ENCODE measurements around the gene SH3RF3.
A peak's percentile ranks its signal among the peaks of the same experiment; 100 is the strongest.

SH3RF3 gene

DNA sequence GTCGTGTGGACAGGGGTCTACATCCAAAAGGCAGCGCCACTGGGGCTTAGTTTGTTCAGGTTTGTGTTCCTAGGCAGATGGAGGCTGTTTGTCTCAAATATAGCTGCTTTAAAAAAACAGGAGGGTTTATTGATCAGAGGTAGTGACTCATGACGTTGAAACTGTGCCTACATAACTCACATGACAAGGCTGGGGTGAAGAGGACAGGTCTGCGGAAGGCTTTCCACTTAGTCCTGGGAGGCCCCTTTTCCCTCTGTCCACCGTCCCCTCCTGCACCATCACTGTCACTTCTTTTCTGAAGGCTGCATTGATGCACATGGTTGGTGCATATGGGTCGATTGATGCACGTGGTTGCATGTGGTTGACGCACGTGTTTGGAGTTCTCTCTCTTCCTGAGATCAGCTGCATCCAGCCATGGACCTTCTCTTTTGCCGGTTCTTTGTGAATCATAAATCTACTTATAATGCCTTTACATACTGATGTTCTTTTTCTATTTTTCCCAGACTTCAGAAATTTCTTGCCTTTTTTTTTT, 10.9 kb downstream of the SH3RF3 start:
- no peak for DNase-seq

DNA sequence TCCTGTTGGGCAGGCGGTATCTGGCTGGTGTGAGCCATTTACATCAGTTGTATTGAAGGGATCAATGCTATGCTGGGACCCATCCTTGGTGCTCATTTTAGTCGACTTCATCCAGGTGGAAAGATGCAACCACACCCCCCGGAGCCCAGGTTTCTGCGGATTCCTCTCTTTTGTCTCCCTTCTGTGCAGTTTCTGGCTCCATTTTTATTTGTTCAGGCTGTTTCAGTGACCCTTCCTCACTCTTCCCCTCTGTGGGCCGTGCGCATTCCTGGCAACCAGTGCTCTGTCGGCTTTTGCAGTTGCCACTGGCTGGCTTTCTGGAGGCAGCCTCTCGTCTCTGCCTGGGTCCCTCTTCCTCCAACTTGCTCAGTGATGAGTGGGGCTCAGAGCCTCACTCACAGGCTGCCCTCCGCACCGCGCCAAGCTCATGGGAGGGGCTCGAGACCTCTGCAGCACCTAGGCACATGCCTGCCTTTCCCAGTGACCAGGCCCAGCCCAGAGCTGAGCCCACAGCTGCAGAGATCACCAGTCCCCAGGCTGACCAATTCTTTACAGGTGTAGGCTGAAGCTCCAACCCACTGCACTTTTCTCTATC, 12.1 kb downstream of the SH3RF3 start:
- DNase-seq, result no peak

DNA sequence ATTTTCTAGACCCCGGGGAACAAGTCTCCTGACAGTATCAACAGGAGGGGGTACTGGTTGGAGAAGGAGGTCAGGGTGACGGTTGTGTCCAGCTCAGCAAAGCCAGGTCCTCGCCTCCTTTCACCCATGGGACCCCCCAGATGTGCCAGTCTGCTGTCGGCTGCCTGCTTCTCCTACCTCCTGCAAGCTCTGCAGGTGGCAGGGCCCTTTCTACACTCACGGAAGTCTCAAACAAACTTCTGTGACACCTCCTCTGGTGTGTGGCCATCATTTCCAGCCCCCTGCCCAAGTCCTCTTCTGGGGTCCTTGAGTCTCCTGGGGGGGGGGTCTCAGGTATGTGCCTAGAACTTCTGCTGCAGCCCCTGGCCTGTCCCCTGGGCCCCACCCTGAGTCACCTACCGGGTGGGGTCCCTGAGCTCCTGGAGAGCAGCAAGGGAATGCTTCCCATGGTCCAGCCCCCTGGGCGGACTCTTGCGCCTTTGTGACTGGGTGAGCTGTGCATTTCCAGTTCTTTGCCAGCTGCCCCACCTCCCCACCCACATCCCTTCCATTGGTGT, 12.8 kb downstream of the SH3RF3 start:
- DNase-seq, result no peak

- no peak for DNase-seq
Measured at GRCh38 chr2:109142416-109143210, 13.6 kb downstream of the SH3RF3 start.

- DNase-seq, result peak; percentile 8
Measured at GRCh38 chr2:109143214-109144187, 14.5 kb downstream of the SH3RF3 start.

- peak; percentile 48 for DNase-seq
Measured at GRCh38 chr2:109144271-109144670, 15.3 kb downstream of the SH3RF3 start.

DNA sequence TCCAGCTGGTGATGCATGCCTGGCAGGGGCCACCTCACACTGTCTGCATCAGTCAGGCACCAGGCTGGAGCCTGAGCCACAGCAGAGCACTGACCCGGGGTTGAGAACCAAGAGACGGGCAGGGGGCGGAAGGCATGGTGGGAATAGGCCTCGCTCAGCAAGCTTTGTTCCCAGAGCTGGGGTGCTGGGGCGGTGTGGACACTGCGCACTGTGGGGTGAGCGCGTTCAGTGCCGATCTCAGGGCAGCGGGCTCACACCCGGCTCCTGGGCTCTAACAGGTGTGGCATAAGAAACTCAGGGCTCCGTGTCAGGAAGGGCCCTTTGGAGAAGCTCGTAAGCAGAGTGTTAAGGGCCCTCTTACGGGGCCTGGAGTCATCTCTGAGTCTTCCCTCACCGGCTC, 15.7 kb downstream of the SH3RF3 start:
- DNase-seq, result no peak

DNA sequence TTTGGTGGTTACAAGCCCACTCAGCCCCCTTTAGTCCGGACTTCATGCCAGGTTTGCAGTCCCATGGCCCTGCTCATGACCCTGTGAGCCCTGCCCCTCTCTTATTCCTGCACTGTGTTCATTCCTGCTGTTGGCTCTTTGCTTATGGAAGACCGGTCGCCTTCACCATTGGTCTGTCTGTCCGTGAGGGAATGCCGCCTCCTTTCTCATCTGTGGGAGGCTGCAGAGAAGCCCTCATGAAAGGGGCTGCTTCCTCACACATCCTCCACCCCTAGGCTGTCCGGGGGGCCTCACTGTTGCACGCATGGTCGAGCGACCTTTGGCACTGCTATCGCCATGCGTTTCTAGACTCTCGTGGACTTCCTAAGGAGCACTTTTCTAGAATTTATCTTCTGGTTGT, 16.3 kb downstream of the SH3RF3 start:
- no peak for DNase-seq

DNA sequence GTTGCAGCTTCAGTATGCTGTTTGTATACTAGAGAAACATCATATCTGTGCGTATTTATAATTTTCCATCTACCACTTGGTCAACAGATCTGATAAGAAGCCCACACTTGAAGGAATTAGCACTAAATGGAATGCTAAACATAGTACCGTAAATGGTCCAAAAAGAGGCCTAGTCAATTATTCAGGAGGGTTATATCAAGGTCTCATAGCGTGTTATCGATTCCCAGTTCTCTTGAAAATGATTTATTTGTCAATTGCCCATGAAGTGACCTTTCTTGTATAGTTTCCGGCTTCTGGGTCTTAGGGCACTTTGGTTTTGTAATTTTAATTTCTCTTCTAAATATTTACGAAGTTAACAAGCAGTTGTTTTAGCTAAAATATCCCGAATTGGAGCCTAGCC, 18.4 kb downstream of the SH3RF3 start:
- no peak for DNase-seq

- no peak for DNase-seq
Measured at GRCh38 chr2:109148117-109148746, 19.2 kb downstream of the SH3RF3 start.

DNA sequence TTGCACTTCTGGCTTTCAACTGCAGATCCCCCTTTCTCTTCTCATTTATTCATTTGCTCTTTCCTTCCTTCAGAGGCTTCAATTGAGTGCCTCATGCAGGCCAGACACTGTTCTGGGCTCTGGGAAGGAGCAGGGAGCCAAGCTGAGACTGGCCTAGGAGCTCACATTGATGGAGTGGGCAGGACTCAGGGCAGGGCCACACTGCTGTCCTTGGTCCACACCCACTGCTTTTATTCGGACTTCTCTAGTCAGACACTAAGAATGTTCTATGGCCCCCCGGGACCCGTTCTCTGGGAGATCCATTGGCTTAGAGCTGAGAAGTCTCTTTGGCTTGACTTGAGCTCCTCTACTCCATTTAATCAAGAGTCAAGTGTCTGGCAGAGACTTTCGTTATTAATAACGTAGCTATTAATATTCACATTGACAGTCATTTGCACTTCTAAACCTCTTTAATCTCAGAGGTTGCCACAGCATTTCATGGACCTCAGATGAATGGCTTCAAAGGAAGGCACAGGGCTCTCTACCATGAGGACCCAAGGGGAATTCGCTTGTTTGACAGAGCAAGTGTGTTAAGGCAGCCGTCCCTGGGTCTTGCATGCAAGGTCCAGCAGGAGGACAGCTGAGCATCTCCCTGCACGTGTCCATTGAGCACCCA, 20.1 kb downstream of the SH3RF3 start:
- no peak for DNase-seq

GRCh38 chr2:109150559-109150958, 21.6 kb downstream of the SH3RF3 start:
- DNase-seq, result no peak

GRCh38 chr2:109151519-109151918, 22.5 kb downstream of the SH3RF3 start:
- DNase-seq, result no peak

DNA sequence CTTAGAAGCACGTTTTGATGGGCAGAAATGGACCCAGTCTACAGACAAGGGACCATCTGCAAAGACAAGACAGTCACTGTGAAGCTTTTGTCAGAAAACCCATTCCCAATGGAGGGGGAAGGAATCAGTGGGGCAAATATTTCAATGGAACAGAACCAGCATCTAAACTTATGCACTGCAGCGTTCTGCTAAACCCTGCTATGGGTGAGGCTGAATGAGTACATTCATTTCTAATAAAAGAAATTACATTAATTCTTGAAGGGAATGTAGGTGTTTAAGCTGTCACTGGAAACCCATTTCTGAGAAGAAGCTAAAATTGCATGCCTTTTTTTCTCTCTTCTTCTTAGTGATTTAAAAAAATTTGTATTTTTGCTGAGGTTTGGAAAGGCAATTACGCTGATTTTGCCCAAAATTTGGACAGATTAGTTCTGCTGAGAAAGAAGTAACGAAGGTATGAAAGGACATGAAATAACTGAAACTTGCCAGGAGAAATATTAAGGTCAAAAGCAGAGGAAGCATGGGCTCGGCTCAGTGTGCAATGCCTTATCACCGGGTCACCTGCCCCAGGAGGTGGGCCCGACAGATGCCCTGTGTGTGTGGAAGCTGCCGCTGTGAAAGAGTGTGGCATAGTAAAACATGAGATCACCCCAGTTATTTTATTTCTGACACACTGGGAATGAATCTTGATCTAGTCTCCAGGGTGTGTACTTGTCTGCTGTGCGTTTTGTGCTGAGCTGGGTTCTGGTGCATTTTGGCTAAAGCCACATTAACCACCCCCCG, 24.2 kb downstream of the SH3RF3 start:
- no peak for DNase-seq

GRCh38 chr2:109153807-109154206, 24.8 kb downstream of the SH3RF3 start:
- DNase-seq, result no peak

DNA sequence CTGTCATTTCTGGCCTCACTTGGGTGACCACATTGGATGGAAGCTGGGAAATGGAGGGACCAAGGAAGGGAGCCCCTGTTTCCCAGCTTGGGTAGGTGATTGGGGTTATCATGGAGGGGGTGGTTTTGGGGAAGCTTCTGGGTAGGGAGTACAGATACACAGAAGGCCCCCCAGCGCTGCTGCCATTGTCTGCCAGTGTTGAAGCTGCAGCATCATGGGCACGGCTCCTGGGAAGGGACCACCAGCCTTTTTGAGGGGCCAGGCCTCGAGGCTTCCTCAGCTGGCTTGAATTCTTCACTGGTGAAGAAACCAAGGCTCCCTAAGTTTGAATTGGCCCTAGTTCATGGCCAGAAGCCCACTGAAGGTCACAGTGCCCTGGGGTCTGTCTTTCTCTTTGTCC, 25.2 kb downstream of the SH3RF3 start:
- no peak for DNase-seq

GRCh38 chr2:109155553-109156451, 26.8 kb downstream of the SH3RF3 start:
- no peak for DNase-seq

DNA sequence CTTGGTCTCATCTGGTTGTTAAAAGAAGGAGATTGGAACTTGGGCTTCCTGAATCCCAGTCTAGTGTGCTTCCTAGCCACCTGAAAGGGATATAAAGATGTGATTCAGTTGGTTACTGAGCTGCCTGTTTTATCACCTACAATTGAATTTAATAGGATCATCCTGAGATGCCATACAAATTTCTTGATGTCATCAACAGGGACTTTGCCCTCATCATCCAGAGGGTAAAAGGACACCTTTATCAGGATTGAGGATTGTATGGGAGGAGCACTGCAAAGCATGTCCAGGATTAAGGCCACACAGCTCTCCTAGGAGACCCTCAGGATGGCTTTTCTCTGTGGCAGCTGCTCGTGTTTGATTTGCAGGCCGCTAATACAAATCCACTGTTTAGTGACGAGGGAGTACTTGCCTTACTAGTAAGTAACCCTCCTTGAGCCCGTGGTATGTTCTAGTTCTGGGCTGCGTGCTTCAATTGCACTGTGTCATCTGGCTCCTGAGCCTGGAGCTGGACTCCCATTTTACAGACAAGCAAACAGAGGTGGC, 28.6 kb downstream of the SH3RF3 start:
- no peak for DNase-seq

GRCh38 chr2:109158237-109158636, 29.2 kb downstream of the SH3RF3 start:
- no peak for DNase-seq

GRCh38 chr2:109159096-109159495, 30.1 kb downstream of the SH3RF3 start:
- DNase-seq, result no peak

Data from CD4-positive, alpha-beta T cell treated with Interferon gamma for 1 hour (primary cell).